SW 1271 (cell line): ENCODE data around the gene SERTAD2.

Experiments
- DNase-seq, 2 experiments: peaks; one replicate each; lab custom pipeline; 2025; lab: John Stamatoyannopoulos, UW

The SERTAD2 gene

DNA sequence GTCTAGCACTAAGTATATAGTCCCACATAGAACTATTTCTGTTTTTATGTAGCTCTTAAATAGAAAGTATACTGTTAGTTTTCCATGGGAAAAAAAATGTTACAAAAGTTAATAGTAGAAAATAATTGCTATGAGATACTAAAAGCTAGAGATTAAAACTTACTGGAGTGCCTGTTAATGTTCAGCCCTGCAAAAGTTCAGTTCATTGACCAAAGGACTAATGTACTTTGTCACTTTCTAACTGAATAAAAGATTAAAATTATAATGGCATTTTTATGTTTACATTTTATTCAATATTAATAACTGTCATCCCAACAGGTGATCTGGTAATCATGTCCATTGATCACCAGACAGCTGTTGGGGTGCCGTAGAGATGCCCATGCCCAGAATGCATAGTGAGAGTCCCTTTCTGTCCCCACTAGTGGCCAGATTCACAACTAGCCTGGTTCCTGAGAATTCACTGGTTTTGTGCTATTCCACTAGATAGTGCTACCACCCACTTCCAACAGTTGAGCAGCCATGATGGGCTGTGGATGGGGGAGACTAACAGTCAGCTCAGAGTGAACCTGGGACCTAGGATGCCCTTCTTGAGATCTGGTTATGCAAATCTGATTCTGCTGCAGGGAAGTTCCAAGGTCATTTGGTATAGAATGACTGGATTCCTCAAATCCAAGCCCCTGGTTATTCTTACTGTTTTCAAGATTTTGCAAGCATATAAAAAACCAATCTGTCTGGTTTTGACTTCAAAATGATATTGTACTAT lies 71.8 kb downstream of the SERTAD2 start:
- no peak for DNase-seq
